Aorta (tissue), 5 donors: ENCODE data around the gene USP14. TPM values are rescaled to one million over a fixed set of nuclear protein-coding genes. Genes with fewer than 3 reads are reported as not detected.

ENCODE experiments used
- ATAC-seq: fragments of 200-7000 bp; cut with Tn5 transposase; one replicate; pipeline ENCODE4 v1.9.1; 2022; ENCODE audit warnings: moderate library complexity; ENCODE audit not compliant: low FRiP score
- DNase-seq, 2 donors: peaks; one replicate each; pipeline ENCODE4 v3.0.0-alpha.2; 2020
- H3K27ac ChIP-seq, 2 donors: one replicate each; pipeline ENCODE4 v1.5.1; 2013; ENCODE audit warnings: low read length in 2 of 2, mild to moderate bottlenecking in 2 of 2, moderate library complexity in 2 of 2, control low read depth in 1 of 2, inconsistent platforms in 1 of 2, low read depth in 1 of 2
- H3K27me3 ChIP-seq, 2 donors: one replicate each; pipeline ENCODE4 v1.6.1; 2013; ENCODE audit warnings: control low read depth in 1 of 2, low read length in 1 of 2, mild to moderate bottlenecking in 1 of 2, moderate library complexity in 1 of 2; ENCODE audit not compliant: insufficient read depth in 2 of 2, control insufficient read depth in 1 of 2
- H3K36me3 ChIP-seq, 2 donors: one replicate each; pipeline ENCODE4 v1.6.1; 2013; ENCODE audit warnings: control low read depth in 1 of 2, low read length in 1 of 2, mild to moderate bottlenecking in 1 of 2; ENCODE audit not compliant: insufficient read depth in 2 of 2, control insufficient read depth in 1 of 2
- H3K4me1 ChIP-seq, 2 donors: one replicate each; pipeline ENCODE4 v1.6.1; 2013; ENCODE audit warnings: low read length in 2 of 2, control low read depth in 1 of 2, mild to moderate bottlenecking in 1 of 2, moderate library complexity in 1 of 2; ENCODE audit not compliant: insufficient read depth in 2 of 2, control insufficient read depth in 1 of 2
- H3K4me3 ChIP-seq, 2 donors: one replicate each; pipeline ENCODE4 v1.5.1; 2013; ENCODE audit warnings: low read length in 2 of 2, control low read depth in 1 of 2, mild to moderate bottlenecking in 1 of 2
- H3K9me3 ChIP-seq: one replicate; pipeline ENCODE4 v1.6.1; 2013; ENCODE audit warnings: mild to moderate bottlenecking, low read length; ENCODE audit not compliant: control insufficient read depth
- WGBS, 2 donors: extraction: QIAGEN DNeasy Blood & Tissue Kit; methylation state at CpG; one replicate each; pipeline ENCODE4 v1.1.7; 2013; 5-methylcytosine and 5-hydroxymethylcytosine counted together
- intact Hi-C, 2 donors: fragments of 100-400 bp; cut with DNase I; formaldehyde crosslinking; loops; one replicate each; pipeline versions ENCODE4 v1.14.2 to v1.15.0; 2022
- microRNA-seq, 2 donors: library from miRNA; unstranded; fragments of <30 nt; microRNA quantifications; one replicate each; pipeline ENCODE4 v1.2.0, GENCODE V29; 2020
- polyA plus RNA-seq, 2 donors: library from polyadenylated mRNA; stranded (reverse); fragments of 200-250 nt; gene quantifications; one replicate each; pipeline ENCODE4 v1.2.3, GENCODE V29; 2013
- total RNA-seq, 2 donors: library from RNA; stranded (reverse); fragmentation: NEBNext Ultra II Directional; extraction: Animal tissue kit (Norgen Biotek cat#: 25700); gene quantifications; one replicate each; pipeline ENCODE4 v1.2.1, GENCODE V29; 2021
- donor health status: healthy with polysubstance abuse.
- donor health status: Bipolar disorder and iron deficiency.
- donor health status: DM: no; HTN: no; CAD: no.
- donor health status: DM: no; HTN: no; CAD: no.
- donor health status: DM: yes; HTN: yes; CAD: no.

USP14 gene
- total and polyA plus RNA-seq, 4 donors = 20.3 to 49.4 (median 34.3) TPM

DNA sequence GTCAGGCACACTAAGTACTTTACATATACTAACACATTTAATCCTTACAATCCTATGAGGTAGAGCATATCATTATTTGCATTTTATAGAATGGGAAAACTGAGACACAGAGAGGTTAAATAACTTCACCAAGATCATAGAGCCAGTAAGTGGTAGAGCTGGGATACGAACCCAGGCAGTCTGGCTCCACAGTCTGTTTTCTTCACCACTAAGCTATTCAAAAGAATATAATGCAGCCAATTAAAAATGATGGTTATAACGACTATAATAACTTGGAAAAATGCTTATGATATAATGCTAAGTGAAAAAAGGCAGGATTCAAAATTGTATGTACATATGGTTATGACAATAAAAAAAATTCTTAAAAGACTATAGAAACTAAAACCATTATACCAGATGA lies 102.2 kb downstream of the USP14 start:
- H3K36me3 ChIP-seq = peaks cover 0 to 3% of the 10 kb centered on the region in 2 donors
- no peak overlapping the region for H3K4me3 ChIP-seq
- H3K4me1 ChIP-seq = peaks cover 0 to 3% of the 10 kb centered on the region in 2 donors
- H3K27me3 ChIP-seq = no peaks in the 10 kb centered on the region
- no peak for DNase-seq
- intact Hi-C loops = no loop called here
- no peak for ATAC-seq
- H3K9me3 ChIP-seq = no peaks in the 10 kb centered on the region
- no peak overlapping the region for H3K27ac ChIP-seq
- 80 to 83% methylated on average over 2 of the region's 2 CpGs for WGBS, 2 donors

DNA sequence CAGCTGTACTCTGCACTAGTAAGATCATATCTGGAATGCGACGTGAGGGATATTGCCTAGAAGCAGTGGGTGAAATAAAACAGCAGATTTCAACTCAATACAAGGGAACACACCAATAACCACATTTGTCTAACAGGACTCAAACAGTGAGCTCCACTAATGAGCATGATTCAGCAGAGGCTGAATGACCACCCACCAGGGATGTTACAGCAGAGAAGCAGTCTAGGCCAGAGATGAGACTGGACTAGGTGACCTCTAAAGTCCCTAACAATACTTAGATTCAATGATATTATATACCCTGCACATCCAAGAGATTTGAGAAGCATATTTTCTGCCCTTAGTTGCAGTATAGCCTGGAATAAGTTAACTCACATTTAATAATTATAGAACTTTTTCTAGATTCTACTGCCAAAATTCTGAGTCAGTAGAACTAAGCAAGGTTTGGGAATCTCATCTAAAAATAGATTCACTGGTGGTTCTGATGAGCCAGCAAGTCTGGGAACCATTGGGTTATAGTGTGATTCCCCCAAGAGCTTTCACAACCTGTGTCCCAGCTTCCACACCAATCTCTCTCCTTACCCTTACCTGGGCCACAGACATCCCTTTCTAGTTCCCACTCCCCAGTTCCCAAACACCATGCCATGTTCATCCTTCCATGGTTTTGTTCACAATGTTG lies 103.2 kb downstream of the USP14 start:
- intact Hi-C loops = no loop called here
- H3K36me3 ChIP-seq = peaks cover 0 to 3% of the 10 kb centered on the region in 2 donors
- DNase-seq (no peak), ATAC-seq (no peak)
- H3K4me1 ChIP-seq = peaks cover 0 to 3% of the 10 kb centered on the region in 2 donors
- peak overlapping the region in 1 of 2 donors; percentile 43 for H3K27ac ChIP-seq
- WGBS, 2 donors = 95 to 98% methylated on average over 2 of the region's 2 CpGs
- H3K4me3 ChIP-seq = no peak overlapping the region
- no peaks in the 10 kb centered on the region for H3K9me3 ChIP-seq
- H3K27me3 ChIP-seq = no peaks in the 10 kb centered on the region

Small RNA genes lying within 50 kb of the gene (microRNA-seq; reads per million reads assigned to microRNA genes)
- 0 reads per million in 2 donors for gene MIR8078

Other genes starting within 250 kb of the USP14 start
- not detected for gene TUBB8B, start 108.9 kb upstream of the USP14 start, total RNA-seq
- not detected for gene TUBB8B, start 108.9 kb upstream of the USP14 start, polyA plus RNA-seq
- 10 to 100 TPM; 36.6 to 56.1 TPM for gene THOC1, start 109.5 kb downstream of the USP14 start, total RNA-seq
- 10 to 100 TPM in 1 of 2 donors, 1 to 10 TPM in 1; 4.0 to 59.2 TPM for gene THOC1, start 109.5 kb downstream of the USP14 start, polyA plus RNA-seq